ENCODE measurements around the gene SPIB. TPM values are rescaled to one million over a fixed set of nuclear protein-coding genes. Genes with fewer than 3 reads are reported as not detected.
"Not testable (repeated sequence)": the region's sequence is repeated elsewhere in the genome, so short reads cannot be mapped to it uniquely, and the experiment has no call there.

SPIB gene
- total RNA-seq, 1 donor from 2014 or later, result under 0.01 TPM

DNA sequence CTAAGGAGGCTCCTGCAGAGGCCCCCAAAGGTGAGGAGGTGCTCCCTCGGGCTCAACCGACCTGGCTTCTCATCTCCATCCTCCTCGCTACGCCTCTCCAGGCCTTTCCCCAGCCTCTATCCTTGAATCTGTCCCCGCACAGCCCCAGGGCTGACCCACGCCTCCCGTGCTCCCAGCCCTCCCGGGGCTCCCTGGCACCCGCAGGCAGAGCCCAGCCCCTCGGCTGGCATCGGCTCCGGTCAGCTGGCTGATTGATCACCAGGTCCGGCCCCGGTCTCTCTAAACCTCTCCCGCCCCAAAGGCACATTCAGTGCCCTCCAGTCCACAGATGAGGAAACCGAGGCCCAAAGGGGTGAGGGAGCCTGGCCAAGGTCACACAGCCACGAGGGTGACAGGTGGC, 16.5 kb downstream of the SPIB start:
- FAIRE-seq, result no peak
- no peak for DNase-seq (ENCODE audit: low spot score in 2 of 2)

DNA sequence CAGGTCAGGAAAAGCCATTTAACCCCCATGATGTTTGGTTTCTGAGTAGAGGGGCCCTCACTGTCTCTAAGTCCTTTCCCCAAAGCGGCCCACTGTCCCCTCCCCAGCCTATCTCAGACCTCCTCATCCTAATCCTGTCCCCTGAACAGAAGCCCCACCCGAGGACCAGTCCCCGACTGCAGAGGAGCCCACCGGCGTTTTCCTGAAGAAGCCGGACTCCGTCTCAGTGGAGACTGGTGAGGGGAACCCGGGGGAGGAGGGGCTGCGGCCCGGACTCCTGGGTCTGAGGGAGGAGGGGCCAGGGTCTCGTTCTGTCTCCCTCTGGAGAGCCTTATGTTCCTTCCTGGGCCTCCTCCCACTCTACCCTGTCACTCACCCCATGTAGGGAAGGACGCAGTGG, 16.9 kb downstream of the SPIB start:
- FAIRE-seq (no peak), DNase-seq (ENCODE audit: low spot score in 2 of 2) (no peak)

DNA sequence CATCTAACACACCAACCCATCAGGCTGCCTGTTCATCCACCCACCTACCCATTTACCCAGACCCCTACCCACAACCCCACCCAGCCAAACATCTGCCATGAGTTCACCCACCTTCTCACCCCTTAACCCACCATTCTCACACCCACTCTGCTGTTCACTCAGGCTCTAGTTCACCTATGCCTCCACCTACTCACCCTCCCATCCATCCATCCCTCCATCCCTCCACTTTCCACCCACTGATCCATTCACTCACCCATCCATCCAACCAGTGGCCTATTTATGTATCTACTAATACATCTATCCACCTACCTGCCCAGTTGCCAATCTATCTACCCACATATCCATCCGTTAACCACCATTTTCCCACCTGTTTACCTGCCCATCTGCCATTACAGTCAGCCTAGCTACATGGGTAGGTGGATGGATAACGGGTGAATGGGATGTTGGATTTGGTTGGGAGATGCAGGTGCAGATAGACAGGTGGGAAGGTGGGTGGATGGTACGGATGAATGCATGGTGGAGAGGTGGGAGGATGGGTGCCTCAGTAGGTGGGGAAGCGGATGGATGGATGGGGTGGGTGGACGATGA, 19.2 kb downstream of the SPIB start:
- DNase-seq (ENCODE audit: low spot score in 2 of 2), result no peak
- no peak for FAIRE-seq

DNA sequence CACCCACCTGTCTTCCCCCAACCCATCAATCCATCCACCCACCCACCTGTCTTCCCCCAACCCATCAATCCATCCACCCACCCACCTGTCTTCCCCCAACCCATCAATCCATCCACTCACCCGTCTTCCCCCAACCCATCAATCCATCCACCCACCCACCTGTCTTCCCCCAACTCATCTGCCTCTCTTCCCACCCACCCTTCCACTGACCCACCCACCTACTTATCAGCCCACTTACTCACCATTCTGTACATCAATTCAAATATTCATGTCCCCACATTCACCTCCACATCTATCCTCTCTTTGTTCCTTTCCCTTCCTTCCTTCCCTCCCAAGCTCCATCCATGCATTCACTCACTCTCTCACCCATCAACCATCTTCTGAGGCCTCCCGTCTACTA, 20.4 kb downstream of the SPIB start:
- FAIRE-seq, result not testable (repeated sequence)

DNA sequence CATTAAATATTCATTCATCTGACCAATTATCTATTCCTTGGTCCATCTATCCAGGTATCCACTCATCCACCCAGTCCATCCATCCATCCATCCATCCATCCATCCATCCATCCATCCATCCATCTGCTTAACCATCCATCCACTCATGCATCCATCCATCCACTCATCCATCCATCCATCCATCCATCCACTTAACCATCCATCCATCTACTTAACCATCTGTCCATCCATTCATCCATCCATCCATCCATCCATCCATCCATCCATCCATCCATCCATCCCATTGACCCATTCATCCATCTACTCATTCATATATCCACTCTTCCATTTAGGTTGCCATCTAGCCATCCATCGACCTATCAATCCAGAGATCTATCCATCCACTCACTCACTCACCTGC, 25.3 kb downstream of the SPIB start:
- no peak for FAIRE-seq
- DNase-seq (ENCODE audit: low spot score in 2 of 2), result no peak

More for the DNA sequence above, 20.4 kb downstream of the SPIB start:
- not testable (repeated sequence) for DNase-seq (ENCODE audit: low spot score in 2 of 2)

DNA sequence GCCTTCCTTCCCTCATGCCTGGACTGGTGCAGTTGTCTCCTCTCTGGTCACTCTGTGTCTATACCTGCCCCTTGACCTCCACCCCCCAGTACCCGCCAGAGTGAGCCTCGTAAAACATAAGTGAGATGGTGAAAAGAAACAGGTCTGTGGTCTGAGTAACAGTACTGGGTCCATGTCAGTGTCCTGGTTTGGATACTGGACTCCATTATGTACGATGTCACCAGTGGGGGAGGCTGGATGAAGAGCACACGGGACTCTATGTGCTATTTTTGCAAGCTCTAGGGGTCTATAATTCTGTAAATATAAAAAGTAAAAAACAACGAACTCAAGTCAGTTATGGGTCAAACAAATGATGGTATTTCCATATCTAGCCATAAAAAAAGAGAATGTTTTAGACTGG, 28.3 kb downstream of the SPIB start:
- no peak for DNase-seq (ENCODE audit: low spot score in 2 of 2)
- FAIRE-seq, result no peak

DNA sequence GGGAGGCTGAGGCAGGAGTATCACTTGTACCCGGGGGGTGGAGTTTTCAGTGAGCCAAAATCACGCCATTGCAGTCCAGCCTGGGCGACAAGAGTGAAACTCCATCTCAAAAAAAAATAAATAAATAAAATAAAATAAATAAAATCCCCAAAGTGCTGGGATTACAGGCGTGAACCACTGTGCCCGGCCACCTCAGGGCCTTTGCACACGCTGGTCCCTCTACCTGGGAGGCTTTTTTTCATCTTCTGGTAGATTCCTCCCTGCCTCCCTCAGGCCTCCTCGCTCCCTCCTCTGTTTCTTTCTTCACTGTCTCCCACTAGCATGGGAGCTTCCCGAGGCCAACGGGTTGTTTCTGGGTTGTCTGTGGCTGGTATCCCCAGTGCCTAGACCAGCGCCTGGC, 29.0 kb downstream of the SPIB start:
- DNase-seq (ENCODE audit: low spot score in 2 of 2) (no peak), FAIRE-seq (no peak)

DNA sequence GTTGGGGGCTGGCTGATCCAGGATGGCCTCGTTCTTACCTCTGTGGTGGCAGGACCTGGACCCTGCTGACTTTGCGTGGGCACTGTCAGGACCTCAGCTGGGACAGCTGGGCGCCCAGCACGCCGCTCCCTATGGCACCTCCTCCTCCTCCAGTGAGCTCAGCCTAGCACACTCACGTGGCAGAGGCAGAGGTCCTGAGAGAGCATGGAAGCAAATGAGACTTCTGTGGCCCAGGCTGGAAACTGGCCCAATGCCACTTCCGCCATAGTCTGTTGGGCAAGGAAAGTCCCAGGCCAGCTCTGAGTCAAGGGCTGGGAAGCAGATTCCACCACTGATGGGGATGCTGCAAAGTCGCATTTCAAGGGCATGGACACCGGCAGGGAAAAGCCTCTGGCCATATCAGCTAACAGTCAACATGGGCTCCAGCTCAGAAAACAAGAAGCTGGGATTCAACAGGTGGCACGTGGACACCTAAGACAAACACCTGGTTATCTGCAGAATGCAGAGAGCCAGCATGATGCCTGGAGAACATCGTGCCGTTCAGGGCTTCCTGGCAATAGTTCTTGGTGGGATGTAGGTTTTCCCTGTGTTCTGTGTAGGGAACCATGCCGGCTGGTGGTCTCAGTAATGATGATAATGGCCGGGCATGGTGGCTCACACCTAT, 30.6 kb downstream of the SPIB start:
- FAIRE-seq, result no peak
- no peak for DNase-seq (ENCODE audit: low spot score in 2 of 2)

DNA sequence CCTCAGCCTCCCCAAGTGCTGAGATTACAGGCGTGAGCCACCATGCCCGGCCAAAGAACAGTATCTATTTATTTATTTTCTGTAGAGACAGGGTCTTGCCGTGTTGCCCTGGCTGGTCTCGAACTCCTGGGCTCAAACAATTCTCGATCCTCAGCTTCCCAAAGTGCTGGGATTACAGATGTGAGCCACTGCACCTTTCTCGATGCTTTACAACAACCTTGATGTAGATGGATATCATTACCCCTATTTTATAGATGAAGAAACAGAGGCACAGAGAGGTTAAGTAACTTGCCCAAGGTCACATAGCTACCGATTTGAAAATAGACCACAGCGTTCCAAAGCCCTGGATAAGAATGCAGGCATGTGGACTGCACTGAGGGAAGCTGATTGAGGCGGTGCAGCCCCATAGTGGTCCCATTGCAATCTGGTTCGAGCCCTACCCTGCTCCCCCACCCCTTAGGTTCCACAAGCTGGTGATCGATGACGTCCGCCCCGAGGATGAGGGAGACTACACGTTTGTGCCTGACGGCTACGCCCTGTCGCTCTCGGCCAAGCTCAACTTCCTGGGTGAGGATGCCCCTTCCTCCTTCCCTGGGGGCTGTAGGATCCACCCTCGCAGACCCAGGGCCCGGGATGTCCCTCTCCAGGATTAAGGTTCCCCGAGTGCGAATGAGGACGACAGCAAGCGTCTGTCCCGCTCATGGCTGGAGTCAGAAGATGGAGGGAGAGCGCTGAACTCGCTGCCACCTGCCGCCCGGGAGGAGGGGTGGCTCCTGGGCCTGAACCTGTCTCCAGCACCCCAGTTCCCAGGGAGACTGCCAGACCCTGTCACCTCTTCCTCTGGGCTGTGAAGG, 31.9 kb downstream of the SPIB start:
- DNase-seq (ENCODE audit: low spot score in 2 of 2) (no peak), FAIRE-seq (no peak)

DNA sequence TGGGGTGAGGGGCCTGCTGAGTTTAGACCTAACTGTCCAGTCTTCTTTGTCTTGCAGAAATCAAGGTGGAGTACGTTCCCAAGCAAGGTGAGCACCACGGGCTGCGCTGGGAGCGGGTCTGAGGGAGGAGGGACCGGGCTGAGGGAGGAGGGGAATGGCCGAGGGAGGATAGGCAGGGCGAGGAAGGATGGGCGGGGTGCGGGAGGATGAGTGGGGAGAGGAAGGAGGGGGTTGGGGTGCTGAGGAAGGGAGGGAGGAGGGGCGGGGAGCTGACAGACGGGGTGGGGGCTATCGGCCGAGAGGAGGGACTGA, 32.4 kb downstream of the SPIB start:
- DNase-seq (ENCODE audit: low spot score in 2 of 2) (no peak), FAIRE-seq (no peak)

DNA sequence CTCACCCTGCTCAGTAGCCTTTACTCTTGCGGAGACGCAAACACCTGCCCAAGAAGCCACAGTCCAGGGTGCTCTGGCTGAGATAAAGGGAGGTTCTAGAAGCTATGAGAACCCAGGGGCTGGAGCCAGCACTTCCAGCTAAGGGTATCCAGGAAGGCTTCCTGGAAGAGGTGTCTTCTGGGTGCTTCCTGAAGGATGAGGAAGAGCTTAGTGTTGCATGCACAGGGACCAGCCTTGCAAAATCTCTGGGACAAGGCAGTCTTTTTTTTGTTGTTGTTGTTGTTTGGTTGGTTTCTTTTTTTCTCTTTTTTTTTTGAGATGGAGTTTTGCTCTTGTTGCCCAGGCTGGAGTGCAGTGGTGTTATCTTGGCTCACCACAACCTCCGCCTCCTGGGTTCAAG, 34.5 kb downstream of the SPIB start:
- FAIRE-seq (no peak), DNase-seq (ENCODE audit: low spot score in 2 of 2) (no peak)

DNA sequence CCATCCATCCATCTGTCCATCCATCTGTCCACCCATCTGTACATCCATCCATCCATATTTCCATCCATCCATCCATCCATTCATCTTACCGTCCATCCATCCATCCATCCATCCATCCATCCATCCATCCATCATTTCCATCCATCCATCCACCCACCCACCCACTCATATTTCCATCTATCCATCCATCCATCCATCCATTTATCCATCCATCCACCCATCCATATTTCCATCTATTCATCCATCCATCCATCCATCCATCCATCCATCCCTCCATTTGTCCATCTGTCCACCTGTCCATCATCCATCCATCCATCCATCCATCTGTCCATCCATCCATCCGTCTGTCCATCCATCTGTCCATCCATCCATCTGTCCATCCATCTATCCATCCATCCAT, 37.3 kb downstream of the SPIB start:
- FAIRE-seq, result no peak

DNA sequence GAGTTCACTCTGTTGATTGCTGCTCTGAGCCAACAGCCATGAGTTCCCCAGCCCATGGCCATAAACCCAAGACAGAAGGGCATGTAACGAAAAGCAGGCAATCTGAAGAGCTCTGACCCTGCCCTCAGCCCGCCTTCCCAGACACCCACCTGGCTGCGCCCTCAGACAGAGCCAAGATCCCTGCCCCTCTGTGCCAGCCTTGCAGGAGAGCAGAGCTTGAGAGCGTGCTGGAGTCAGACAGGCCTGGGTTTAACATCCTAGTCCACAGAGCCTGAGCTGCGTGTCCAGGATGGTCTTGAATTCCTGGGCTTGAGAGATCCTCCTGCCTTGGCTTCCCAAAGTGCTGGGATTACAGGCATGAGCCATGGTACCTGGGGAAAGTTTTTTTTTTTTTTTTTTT, 38.6 kb downstream of the SPIB start:
- FAIRE-seq (no peak), DNase-seq (ENCODE audit: low spot score in 2 of 2) (no peak)

More for the DNA sequence above, 37.3 kb downstream of the SPIB start:
- no peak for DNase-seq (ENCODE audit: low spot score in 2 of 2)

DNA sequence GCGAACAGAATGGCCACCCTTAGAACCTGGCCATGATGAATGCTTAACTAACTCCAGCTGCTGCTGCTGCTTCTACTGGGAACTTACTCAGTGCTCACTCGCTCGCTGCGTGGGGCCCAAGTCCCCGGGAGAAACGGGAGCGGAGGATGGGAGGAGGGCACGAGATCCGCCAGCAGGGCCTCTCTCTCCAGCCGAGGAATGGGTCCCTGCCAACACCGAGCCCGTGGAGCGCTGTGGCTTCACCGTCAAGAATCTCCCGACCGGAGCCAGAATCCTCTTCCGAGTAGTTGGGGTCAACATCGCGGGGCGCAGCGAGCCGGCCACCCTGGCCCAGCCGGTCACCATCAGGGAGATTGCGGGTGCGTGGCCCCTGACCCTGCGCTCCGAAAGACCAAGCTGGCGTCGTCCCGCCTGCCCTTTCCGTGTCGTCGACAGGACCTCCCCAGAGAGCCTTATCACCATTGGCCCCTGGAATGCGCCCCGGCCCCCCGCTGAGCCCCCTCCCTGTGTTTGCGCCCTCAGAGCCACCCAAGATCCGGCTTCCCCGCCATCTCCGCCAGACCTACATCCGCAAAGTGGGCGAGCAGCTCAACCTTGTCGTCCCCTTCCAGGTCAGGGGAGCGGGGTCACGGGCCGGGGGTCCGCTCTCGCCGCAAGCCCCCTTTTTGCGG, 39.8 kb downstream of the SPIB start:
- DNase-seq (ENCODE audit: low spot score in 2 of 2) (no peak), FAIRE-seq (no peak)

DNA sequence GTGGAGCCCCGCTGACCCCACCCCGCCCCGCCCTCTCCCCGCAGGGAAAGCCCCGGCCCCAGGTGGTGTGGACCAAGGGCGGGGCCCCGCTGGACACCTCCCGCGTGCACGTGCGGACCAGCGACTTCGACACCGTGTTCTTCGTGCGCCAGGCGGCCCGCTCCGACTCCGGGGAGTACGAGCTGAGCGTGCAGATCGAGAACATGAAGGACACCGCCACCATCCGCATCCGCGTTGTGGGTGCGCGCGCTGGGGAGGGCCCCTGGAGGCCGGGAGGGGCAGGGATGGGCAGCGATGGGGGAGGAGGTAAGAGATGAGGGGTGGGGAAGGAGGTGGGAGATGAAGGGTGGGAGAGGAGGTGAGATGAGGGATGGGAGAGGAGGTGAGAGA, 40.3 kb downstream of the SPIB start:
- DNase-seq (ENCODE audit: low spot score in 2 of 2), result no peak
- no peak for FAIRE-seq

DNA sequence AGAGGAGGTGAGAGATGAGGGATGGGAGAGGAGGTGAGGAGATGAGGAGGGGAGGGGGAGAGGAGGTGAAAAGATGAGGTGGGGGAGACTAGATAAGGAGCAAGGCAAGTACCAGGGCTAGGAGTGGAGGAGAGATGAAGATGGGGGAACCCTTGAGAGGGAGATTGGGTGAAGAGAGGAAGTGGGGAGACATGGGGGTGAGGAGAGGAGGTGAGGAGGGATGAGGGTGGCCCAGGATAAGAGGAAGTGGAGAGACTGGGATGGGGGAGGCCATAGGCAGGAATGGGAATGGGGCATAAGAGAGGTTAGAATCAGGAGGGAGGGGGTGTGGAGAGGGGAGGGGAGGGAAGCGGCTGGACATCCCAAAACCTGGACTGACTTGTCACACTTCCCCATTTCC, 40.9 kb downstream of the SPIB start:
- DNase-seq (ENCODE audit: low spot score in 2 of 2) (no peak), FAIRE-seq (no peak)

DNA sequence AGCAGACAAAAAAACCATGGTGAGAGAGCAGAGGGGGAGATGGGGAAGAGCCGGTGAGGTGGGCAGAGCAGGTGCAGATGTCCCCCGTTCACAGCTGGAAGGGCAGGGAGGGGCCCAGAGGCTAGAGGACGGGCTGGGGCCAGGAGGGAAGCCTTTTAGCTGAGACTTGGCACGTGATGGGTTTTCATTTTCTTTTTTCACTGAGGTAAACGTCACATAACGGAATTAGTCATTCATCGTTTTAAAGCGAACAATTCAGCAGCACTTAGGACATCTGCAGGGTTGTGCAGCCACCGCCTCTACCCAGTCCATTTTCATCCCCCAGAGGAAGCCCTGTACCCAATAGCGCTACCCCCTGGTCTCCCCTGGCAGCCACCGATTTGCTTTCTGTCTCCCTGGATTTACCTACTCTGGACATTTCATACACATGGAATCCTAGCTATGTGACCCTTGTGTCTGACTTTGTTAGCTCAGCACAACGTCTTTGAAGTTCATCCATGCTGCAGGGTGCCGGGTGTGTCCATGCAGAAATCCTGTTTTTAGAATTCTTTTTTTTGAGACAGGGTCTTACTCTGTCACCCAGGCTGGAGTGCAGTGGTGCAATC, 41.5 kb downstream of the SPIB start:
- DNase-seq (ENCODE audit: low spot score in 2 of 2), result no peak
- no peak for FAIRE-seq

DNA sequence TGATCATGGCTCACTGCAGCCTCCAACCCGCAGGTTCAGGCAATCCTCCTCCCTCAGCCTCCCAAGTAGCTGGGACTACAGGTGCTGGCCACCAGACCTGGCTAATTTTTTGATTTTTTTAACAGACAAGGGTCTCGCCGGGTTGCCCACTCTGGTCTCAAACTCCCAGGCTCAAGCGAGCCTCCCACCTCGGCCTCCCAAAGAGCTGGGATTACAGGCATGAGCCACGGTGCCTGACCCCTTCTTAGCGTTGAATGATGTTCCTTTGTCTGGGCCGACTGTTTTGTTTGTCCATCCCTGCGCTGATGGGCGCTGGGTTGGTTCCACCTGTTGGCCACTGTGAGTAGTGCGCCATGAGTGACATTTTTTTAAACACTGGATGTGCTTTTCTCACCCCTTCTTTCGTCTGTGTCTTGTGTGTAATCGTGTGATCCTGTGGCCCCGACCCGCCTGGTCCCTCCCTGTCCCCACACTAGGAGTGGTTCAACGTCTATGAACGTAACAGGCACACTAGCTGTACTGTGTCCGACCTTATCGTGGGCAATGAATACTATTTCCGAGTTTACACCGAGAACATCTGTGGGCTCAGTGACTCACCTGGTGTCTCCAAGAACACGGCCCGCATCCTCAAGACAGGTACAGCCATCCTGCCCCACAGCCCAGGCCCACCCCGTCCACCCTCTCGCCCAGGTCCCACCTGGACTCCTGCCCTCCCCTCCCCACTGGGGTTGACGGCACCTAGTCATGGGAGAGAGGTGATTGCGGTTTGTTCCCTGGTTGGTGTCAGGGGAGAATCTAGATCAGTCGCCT, 42.5 kb downstream of the SPIB start:
- peak; percentile 84 to 89 for DNase-seq (ENCODE audit: low spot score in 2 of 2)
- FAIRE-seq, result no peak

DNA sequence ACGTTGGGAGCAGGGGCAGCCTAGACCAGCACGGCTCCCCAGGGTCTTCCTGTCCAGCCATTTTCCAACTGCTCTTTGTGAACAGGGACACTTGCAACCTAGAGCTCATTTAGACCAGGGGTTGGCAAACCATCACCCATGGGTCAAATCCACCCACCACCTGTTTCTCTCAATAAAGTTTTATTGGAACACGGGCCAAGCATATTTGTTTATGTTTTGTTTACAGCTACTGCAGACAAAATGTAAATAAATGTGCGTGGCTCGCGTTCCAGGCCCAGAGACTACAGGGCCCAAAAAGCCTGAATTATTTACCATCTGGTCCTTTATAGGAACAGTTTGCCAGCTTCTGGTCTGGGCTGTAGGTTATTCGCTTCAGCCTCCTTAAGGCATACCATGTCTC, 44.2 kb downstream of the SPIB start:
- FAIRE-seq, result no peak
- no peak for DNase-seq (ENCODE audit: low spot score in 2 of 2)

DNA sequence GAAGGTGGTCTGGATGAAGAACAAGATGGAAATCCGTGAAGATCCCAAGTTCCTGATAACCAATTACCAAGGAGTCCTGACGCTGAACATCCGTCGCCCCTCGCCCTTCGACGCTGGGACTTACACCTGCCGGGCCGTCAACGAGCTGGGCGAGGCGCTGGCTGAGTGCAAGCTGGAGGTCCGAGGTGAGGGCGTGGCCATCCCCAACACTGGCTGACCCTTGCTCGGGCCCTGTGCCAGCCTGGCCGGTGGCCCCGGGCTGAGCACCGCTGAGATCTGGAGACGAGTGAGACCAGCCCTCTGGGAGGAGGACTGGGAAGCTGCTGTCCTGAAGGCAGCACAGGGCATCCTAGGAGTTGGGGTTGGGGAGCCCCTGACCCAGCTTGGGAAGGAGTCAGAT, 45.6 kb downstream of the SPIB start:
- DNase-seq (ENCODE audit: low spot score in 2 of 2) (no peak), FAIRE-seq (no peak)

All from frontal cortex (tissue), 4 donors.